ENCODE measurements around the gene NFKBIE.

- TF ChIP-seq EZH2 (IDR thresholded peaks at IDR 0.05; ENCODE audit: low read length) (no peak), CTCF (optimal IDR thresholded peaks at IDR 0.05 in 1 of 3, IDR thresholded peaks at IDR 0.05 in 1 of 3, conservative IDR thresholded peaks at IDR 0.05 in 1 of 3; ENCODE audit: extremely low read depth in 1 of 3, insufficient read depth in 2 of 3, low read length in 3 of 3) (no peak)
These were observed 24.4 kb upstream of the NFKBIE start for GRCh38 chr6:44289726-44290260.
